CD8-positive, alpha-beta memory T cell (primary cell): ENCODE measurements around the gene PFKP. TPM values are rescaled to one million over a fixed set of nuclear protein-coding genes. Genes with fewer than 3 reads are reported as not detected.

Experiments used
- CTCF ChIA-PET: fragments of 350-600 bp; sonication (Branson Sonifier 250); formaldehyde crosslinking; loops from one replicate; lab custom pipeline; 2021; ENCODE audit warnings: antibody characterized with exemption; lab: Charles Lee
- POLR2A ChIA-PET: fragments of 350-600 bp; sonication (Branson Sonifier 250); formaldehyde crosslinking; loops from one replicate; lab custom pipeline; 2021; ENCODE audit warnings: antibody characterized with exemption; lab: Charles Lee
- DNase-seq, 5 donors: peaks; one replicate each; pipeline versions ENCODE4 v3.0.0 to v3.0.0-alpha.2; 2020 to 2022; ENCODE audit warnings: mixed read lengths in 1 of 5
- H3K27ac ChIP-seq: one replicate; pipeline ENCODE4 v1.7.0; 2013; ENCODE audit warnings: low read depth, mild to moderate bottlenecking, low read length, moderate library complexity
- H3K27me3 ChIP-seq: 2 replicates; pipeline ENCODE4 v1.7.0; 2013; ENCODE audit warnings: low read length, mild to moderate bottlenecking; ENCODE audit not compliant: insufficient read depth, poor library complexity, severe bottlenecking
- H3K36me3 ChIP-seq: 2 replicates; pipeline ENCODE4 v1.7.0; 2013; ENCODE audit warnings: mild to moderate bottlenecking, low read length, moderate library complexity; ENCODE audit not compliant: insufficient read depth
- H3K4me1 ChIP-seq: 2 replicates; pipeline ENCODE4 v1.7.0; 2013; ENCODE audit warnings: mild to moderate bottlenecking, low read length, moderate library complexity; ENCODE audit not compliant: insufficient read depth
- H3K4me3 ChIP-seq: 2 replicates; pipeline ENCODE4 v1.7.0; 2013; ENCODE audit warnings: mild to moderate bottlenecking, low read length
- H3K9me3 ChIP-seq: 2 replicates; pipeline ENCODE4 v1.7.0; 2013; ENCODE audit warnings: mild to moderate bottlenecking, low read length
- H3K27ac Mint-ChIP-seq, 8 donors: one replicate each; pipeline ENCODE4 v1.8.0; 2020 to 2021; ENCODE audit warnings: mixed read lengths in 8 of 8, mild to moderate bottlenecking in 6 of 8, inconsistent platforms in 3 of 8, moderate library complexity in 3 of 8
- H3K27me3 Mint-ChIP-seq, 2 donors: one replicate each; pipeline ENCODE4 v1.8.0; 2020 to 2021; ENCODE audit warnings: mixed read lengths in 2 of 2, mild to moderate bottlenecking in 1 of 2, moderate library complexity in 1 of 2
- H3K36me3 Mint-ChIP-seq, 3 donors: one replicate each; pipeline ENCODE4 v1.8.0; 2020 to 2021; ENCODE audit warnings: mixed read lengths in 3 of 3, inconsistent platforms in 1 of 3, mild to moderate bottlenecking in 1 of 3
- H3K4me1 Mint-ChIP-seq, 3 donors: one replicate each; pipeline ENCODE4 v1.8.0; 2020 to 2021; ENCODE audit warnings: mixed read lengths in 3 of 3, inconsistent platforms in 1 of 3, mild to moderate bottlenecking in 1 of 3
- H3K4me3 Mint-ChIP-seq, 7 donors: one replicate each; pipeline ENCODE4 v1.8.0; 2020 to 2021; ENCODE audit warnings: mixed read lengths in 7 of 7, mild to moderate bottlenecking in 6 of 7, moderate library complexity in 4 of 7, inconsistent platforms in 2 of 7
- H3K9me3 Mint-ChIP-seq, 5 donors: one replicate each; pipeline ENCODE4 v1.8.0; 2020 to 2022; ENCODE audit warnings: mixed read lengths in 5 of 5, mild to moderate bottlenecking in 3 of 5, moderate library complexity in 2 of 5, inconsistent platforms in 1 of 5
- polyA plus RNA-seq: library from polyadenylated mRNA; unstranded; fragments of 300-500 nt; fragmentation: Illumina TruSeq; gene quantifications from one replicate; pipeline ENCODE4 v1.2.3, GENCODE V29; 2021
- total RNA-seq, 2 experiments: library from RNA; stranded (reverse); gene quantifications; one replicate each; pipeline ENCODE4 v1.2.3, GENCODE V29; 2021

PFKP gene
- total and polyA plus RNA-seq, 3 experiments from 2014 or later, result 61.6 to 187 (median 180) TPM

DNA sequence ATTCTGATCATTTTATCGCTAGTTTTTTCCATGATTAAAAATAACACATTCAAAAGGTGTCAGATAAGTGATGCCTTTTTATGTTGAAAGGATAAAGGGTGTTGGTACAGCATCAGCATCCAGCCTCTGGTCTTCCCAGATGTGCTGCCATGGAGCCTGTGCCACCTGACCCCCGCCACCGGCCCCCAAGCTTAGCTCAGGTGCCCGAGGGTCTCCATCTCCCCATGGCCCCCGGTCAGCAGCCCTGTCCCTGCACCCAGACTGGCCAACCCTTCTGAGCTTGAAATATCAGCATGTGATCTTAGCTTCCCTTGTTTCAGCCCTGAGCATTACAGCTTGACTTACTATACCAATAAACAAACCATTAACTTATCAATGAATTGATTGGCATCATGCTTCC, 24.6 kb downstream of the PFKP start:
- H3K27me3 Mint-ChIP-seq, result no peaks in the 10 kb centered on the region
- no peak for DNase-seq
- H3K36me3 Mint-ChIP-seq, result peaks cover 4 to 26% (median 10%) of the 10 kb centered on the region in 3 donors
- peak overlapping the region in 4 of 8 donors; percentile 3 to 58 (median 14) for H3K27ac Mint-ChIP-seq
- Histone ChIP-seq H3K27ac (no peak overlapping the region), H3K36me3 (no peaks in the 10 kb centered on the region), H3K4me1 (peaks cover 21% of the 10 kb centered on the region), H3K4me3 (no peak overlapping the region), H3K9me3 (no peaks in the 10 kb centered on the region), H3K27me3 (no peaks in the 10 kb centered on the region)
- no peak overlapping the region for H3K4me3 Mint-ChIP-seq
- no peaks in the 10 kb centered on the region for H3K9me3 Mint-ChIP-seq
- CTCF ChIA-PET, result interaction anchor here (1.2 kb wide), 1 partner anchor 22 kb away, joined by 3 read pairs; no protein-coding TSS in a partner anchor
- H3K4me1 Mint-ChIP-seq, result peaks cover 54 to 73% (median 71%) of the 10 kb centered on the region in 3 donors
- POLR2A ChIA-PET, result no interaction called here

- Histone ChIP-seq H3K36me3 (no peaks in the 10 kb centered on the region), H3K4me1 (peaks cover 21% of the 10 kb centered on the region), H3K27ac (peak overlapping the region; percentile 64), H3K27me3 (no peaks in the 10 kb centered on the region), H3K9me3 (no peaks in the 10 kb centered on the region), H3K4me3 (no peak overlapping the region)
- CTCF ChIA-PET, result interaction anchor here (0.7 kb wide), 1 partner anchor 133 kb away, joined by 3 read pairs; no protein-coding TSS in a partner anchor
- Mint-ChIP-seq H3K4me1 (peaks cover 51 to 78% (median 74%) of the 10 kb centered on the region in 3 donors), H3K4me3 (peak overlapping the region in 2 of 7 donors; percentile 13 to 20), H3K36me3 (peaks cover 4 to 28% (median 10%) of the 10 kb centered on the region in 3 donors), H3K9me3 (no peaks in the 10 kb centered on the region), H3K27me3 (no peaks in the 10 kb centered on the region), H3K27ac (peak overlapping the region in 4 of 8 donors; percentile 0 to 61 (median 28))
- DNase-seq, result no peak
- POLR2A ChIA-PET, result interaction anchor here (1.7 kb wide), 1 partner anchor 25 kb away, joined by 5 read pairs; no protein-coding TSS in a partner anchor
Measured at GRCh38 chr10:3093996-3094395, 26.6 kb downstream of the PFKP start.

DNA sequence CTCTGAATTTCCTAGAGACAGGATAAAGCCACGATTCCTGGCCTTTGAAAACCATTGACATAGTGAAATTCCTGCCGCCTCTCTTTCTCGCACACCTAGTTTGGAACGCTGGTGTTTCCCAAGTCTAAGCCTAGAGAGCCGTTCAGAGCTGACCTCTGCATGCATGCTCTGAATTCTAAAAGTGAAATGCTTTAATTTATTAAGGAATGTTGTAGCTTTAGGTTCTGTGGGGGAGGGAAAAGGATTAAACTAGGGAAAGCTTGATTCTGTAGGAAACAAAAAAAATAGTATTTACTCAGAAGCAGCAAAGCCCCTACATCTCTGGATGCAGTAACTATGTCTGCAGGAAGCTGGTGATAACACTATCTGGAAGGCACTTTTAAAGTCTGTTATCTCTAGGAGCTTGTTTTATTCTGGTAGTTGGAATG, 27.3 kb downstream of the PFKP start:
- POLR2A ChIA-PET, result interaction anchor here (1.7 kb wide), 1 partner anchor 26 kb away, joined by 5 read pairs; no protein-coding TSS in a partner anchor
- H3K4me3 Mint-ChIP-seq, result peak overlapping the region in 1 of 7 donors; percentile 54
- H3K9me3 ChIP-seq, result no peaks in the 10 kb centered on the region
- no peaks in the 10 kb centered on the region for H3K27me3 Mint-ChIP-seq
- H3K4me1 Mint-ChIP-seq, result peaks cover 52 to 76% (median 73%) of the 10 kb centered on the region in 3 donors
- peak overlapping the region in 3 of 8 donors; percentile 46 to 67 (median 51) for H3K27ac Mint-ChIP-seq
- peaks cover 21% of the 10 kb centered on the region for H3K4me1 ChIP-seq
- H3K4me3 ChIP-seq, result no peak overlapping the region
- peaks cover 3% of the 10 kb centered on the region for H3K36me3 ChIP-seq
- no peaks in the 10 kb centered on the region for H3K9me3 Mint-ChIP-seq
- CTCF ChIA-PET, result no interaction called here
- peaks cover 6 to 31% (median 13%) of the 10 kb centered on the region in 3 donors for H3K36me3 Mint-ChIP-seq
- peak overlapping the region; percentile 64 for H3K27ac ChIP-seq
- no peak for DNase-seq
- H3K27me3 ChIP-seq, result no peaks in the 10 kb centered on the region

DNA sequence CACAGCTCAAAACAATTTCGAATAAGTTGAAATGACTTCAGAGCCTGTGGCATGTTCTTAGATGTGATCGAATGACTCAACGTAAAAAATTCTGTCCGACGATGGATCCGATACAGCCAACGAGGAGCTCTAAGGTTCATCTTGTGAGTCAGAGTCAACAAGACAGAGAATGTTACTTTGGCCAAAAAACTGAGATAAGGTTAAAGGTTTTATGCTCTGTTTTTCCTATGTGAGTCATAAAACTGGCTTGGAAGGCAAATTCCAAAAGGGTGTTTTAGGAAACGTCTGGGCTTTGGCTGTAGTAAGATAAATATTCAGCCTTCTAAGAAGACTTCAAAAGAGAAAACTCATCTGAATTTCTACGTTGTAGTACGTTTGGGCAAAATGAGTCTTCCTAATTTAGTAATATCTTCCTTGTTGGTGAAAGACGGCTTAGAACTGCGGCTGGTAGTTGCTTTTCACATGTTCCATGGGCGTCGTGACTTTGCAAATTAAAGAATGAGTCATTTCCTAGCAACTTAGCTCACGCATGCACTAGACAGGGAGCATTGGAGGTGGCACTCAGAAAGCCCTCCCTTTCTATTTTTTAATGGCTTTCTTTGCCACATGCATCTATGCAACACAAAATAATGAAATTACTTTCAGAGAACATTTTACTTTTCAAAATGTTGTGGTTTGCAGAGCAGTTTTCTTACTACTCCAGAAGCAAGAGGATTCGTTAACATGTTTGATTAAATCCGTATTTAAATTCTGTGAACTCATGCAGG, 28.2 kb downstream of the PFKP start:
- ChIA-PET POLR2A (interaction anchor here (1.7 kb wide), 1 partner anchor 27 kb away, joined by 5 read pairs; no protein-coding TSS in a partner anchor), CTCF (interaction anchor here (1.3 kb wide), 1 partner anchor 98 kb away, joined by 3 read pairs; no protein-coding TSS in a partner anchor)
- H3K4me1 ChIP-seq, result peaks cover 21% of the 10 kb centered on the region
- Mint-ChIP-seq H3K36me3 (peaks cover 10 to 35% (median 12%) of the 10 kb centered on the region in 3 donors), H3K9me3 (no peaks in the 10 kb centered on the region), H3K4me3 (peak overlapping the region in 4 of 7 donors; percentile 5 to 54 (median 24)), H3K27ac (peak overlapping the region; percentile 13 to 67 (median 54)), H3K4me1 (peaks cover 51 to 69% (median 67%) of the 10 kb centered on the region in 3 donors), H3K27me3 (no peaks in the 10 kb centered on the region)
- H3K36me3 ChIP-seq, result peaks cover 11% of the 10 kb centered on the region
- DNase-seq, result peak in 3 of 5 donors; percentile 15 to 58 (median 24)
- H3K27ac ChIP-seq, result peak overlapping the region; percentile 64
- no peak overlapping the region for H3K4me3 ChIP-seq
- H3K27me3 ChIP-seq, result no peaks in the 10 kb centered on the region
- no peaks in the 10 kb centered on the region for H3K9me3 ChIP-seq

- H3K27ac ChIP-seq, result peak overlapping the region; percentile 64
- Mint-ChIP-seq H3K36me3 (peaks cover 10 to 37% (median 10%) of the 10 kb centered on the region in 3 donors), H3K4me1 (peaks cover 49 to 63% (median 61%) of the 10 kb centered on the region in 3 donors), H3K27ac (peak overlapping the region in 3 of 8 donors; percentile 17 to 64 (median 51)), H3K9me3 (no peaks in the 10 kb centered on the region), H3K4me3 (peak overlapping the region in 4 of 7 donors; percentile 5 to 54 (median 27)), H3K27me3 (no peaks in the 10 kb centered on the region)
- H3K9me3 ChIP-seq, result no peaks in the 10 kb centered on the region
- no peak overlapping the region for H3K4me3 ChIP-seq
- DNase-seq, result no peak
- no peaks in the 10 kb centered on the region for H3K27me3 ChIP-seq
- CTCF ChIA-PET, result interaction anchor here (1.3 kb wide), 1 partner anchor 97 kb away, joined by 3 read pairs; no protein-coding TSS in a partner anchor
- POLR2A ChIA-PET, result no interaction called here
- H3K4me1 ChIP-seq, result peaks cover 18% of the 10 kb centered on the region
- peaks cover 11% of the 10 kb centered on the region for H3K36me3 ChIP-seq
Measured at GRCh38 chr10:3096149-3096548, 28.8 kb downstream of the PFKP start.

DNA sequence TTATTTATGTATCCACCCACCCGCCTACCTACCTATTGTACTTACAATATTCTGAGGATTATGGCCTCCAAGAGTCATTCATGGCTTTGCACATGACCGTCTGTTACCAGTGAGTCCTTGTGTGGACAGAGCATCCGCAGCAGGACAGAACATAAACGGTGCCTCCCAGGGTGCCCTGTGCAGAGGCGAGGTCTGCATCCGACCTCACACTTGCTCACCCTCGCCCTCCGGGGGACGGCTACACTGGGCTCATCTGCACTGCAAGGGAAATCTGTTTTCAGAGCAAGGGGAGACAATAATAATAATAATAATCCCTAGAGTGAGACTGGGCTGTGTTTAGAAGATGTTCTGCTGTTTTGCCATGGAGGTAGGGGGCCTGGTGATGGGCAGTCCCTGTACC, 29.8 kb downstream of the PFKP start:
- ChIA-PET POLR2A (no interaction called here), CTCF (no interaction called here)
- no peak overlapping the region for H3K4me3 Mint-ChIP-seq
- no peak for DNase-seq
- H3K9me3 Mint-ChIP-seq, result no peaks in the 10 kb centered on the region
- no peaks in the 10 kb centered on the region for H3K27me3 Mint-ChIP-seq
- no peaks in the 10 kb centered on the region for H3K9me3 ChIP-seq
- no peak overlapping the region for H3K4me3 ChIP-seq
- H3K36me3 Mint-ChIP-seq, result peaks cover 10 to 38% (median 13%) of the 10 kb centered on the region in 3 donors
- H3K27ac Mint-ChIP-seq, result peak overlapping the region in 1 of 8 donors; percentile 61
- peaks cover 14% of the 10 kb centered on the region for H3K4me1 ChIP-seq
- peaks cover 11% of the 10 kb centered on the region for H3K36me3 ChIP-seq
- H3K4me1 Mint-ChIP-seq, result peaks cover 43 to 55% (median 53%) of the 10 kb centered on the region in 3 donors
- H3K27ac ChIP-seq, result no peak overlapping the region
- no peaks in the 10 kb centered on the region for H3K27me3 ChIP-seq

- no peak for DNase-seq
- POLR2A ChIA-PET, result no interaction called here
- no peaks in the 10 kb centered on the region for H3K9me3 Mint-ChIP-seq
- no peak overlapping the region for H3K27ac ChIP-seq
- peaks cover 9% of the 10 kb centered on the region for H3K4me1 ChIP-seq
- H3K36me3 ChIP-seq, result peaks cover 16% of the 10 kb centered on the region
- H3K9me3 ChIP-seq, result no peaks in the 10 kb centered on the region
- H3K27ac Mint-ChIP-seq, result peak overlapping the region in 1 of 8 donors; percentile 51
- H3K36me3 Mint-ChIP-seq, result peaks cover 15 to 49% (median 17%) of the 10 kb centered on the region in 3 donors
- CTCF ChIA-PET, result no interaction called here
- H3K4me3 ChIP-seq, result no peak overlapping the region
- H3K4me3 Mint-ChIP-seq, result no peak overlapping the region
- no peaks in the 10 kb centered on the region for H3K27me3 Mint-ChIP-seq
- no peaks in the 10 kb centered on the region for H3K27me3 ChIP-seq
- H3K4me1 Mint-ChIP-seq, result peaks cover 31 to 41% (median 37%) of the 10 kb centered on the region in 3 donors
Measured at GRCh38 chr10:3098689-3099088, 31.3 kb downstream of the PFKP start.
